Ramos (cell line): ENCODE data around the gene MRPL49.

Experiments used
- in situ Hi-C: fragments of 300-500 bp; cut with MboI; formaldehyde crosslinking; loops from one replicate; pipeline ENCODE4 v1.14.3; 2022; ENCODE audit warnings: low sequenced_read_pairs; ENCODE audit not compliant: unreplicated experiment

Gene MRPL49

GRCh38 chr11:65121865-65122696 lies at the start of gene MRPL49, which contains the start of gene FAU:
MRPL49 (plus strand) TSS chr11:65122321; CDS start chr11:65122347, 26 bp downstream.
FAU (minus strand) TSS chr11:65122134; CDS start chr11:65121813, 321 bp downstream.
- in situ Hi-C loops = no loop called here

- in situ Hi-C loops = no loop called here
These were observed 49.5 kb upstream of the MRPL49 start for GRCh38 chr11:65072631-65072966.

DNA sequence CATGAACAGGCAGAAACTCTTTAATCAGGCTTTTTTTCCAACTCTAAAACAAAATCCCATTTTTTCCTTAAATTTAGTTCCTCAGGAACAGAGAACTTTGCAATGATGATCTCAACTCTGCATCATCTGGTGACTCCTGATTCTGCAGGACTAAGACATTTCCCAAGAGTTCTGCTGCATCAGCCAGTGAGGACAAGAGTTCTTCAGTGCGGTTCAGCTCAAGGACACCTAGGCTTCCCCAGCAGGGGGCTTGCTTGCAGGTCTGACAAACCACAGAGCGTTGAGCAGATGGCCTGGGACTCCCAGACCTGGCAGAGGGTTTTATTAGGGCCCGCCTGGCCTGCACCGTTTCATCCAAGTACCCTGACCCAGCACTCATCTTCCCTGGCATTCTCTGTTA lies 44.7 kb upstream of the MRPL49 start:
- in situ Hi-C loops = no loop called here

GRCh38 chr11:65078151-65078550 lies 44.0 kb upstream of the MRPL49 start:
- in situ Hi-C loops = no loop called here

DNA sequence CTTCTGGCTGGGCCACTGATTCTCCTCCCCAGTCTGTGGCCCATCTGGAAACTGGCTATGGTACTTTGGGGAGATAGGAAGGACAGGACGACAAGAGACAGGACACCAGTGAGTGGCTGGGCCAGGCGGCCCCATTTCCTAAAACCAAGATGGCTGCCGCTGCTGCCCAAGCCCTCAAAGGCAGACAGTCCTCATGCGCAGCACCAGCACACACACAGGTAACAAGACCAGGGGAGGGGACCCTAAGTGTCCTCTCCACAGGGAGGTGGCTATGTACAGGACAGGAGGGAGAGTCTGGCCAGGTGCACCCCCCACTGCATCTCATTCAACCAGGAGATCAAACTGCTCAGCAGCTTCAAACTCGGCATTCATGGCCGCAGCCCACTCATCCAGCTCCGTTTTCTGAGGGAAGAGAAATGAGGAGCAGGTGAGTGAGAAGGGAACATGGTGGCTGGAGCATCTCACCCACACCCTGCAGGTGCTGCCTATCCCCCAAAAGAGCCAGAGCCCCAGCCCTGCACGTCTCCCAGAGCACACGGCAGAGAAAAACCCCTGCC lies 43.3 kb upstream of the MRPL49 start:
- in situ Hi-C loops = no loop called here

GRCh38 chr11:65083134-65083833 lies 38.8 kb upstream of the MRPL49 start:
- in situ Hi-C loops = no loop called here

DNA sequence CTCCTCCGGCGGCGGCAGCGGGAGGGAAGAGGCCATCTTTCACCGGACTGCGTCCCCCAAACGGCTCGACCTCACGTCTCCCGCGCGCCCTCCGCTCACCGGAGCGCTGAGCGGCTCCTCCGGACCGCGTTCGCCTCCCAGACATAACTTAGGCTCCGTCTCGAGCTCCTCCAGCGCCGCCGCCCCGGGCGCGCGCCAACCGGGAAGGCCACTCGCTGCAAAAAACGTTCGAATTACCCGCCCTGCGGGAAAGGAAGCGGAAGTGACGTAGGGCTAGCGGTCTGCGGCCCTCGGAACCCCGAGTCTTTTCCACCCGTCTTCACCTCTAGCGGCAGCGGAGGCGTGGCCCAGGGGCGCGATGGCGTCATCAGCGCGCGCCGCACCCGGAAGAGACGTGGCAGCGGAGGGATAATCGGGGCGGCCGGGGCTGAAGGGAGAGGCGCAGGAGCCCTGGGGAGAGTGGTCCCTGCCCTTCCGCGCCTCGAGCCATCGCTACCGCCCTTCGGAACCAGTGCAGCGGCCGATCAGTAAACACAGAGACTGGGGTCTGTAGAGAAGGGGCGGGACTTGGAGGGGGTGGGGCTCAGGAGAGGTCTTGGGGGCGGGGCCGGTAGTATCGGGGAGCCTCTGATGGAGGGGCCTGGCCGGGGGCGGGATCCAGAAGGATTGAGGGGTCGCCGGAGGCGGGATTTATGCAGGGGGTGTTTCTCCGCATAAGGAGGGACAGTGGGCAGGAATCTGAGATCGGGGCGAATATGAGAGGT lies 38.1 kb upstream of the MRPL49 start, which contains the start of the genes CDCA5 and ZFPL1:
Gene CDCA5, minus strand, starts transcription at position 207 of the 764 bp plus-strand sequence. Its CDS starts 62 bp downstream, at position 145.
Gene ZFPL1, plus strand, starts transcription at position 389 of the 764 bp plus-strand sequence. CDS start 477 bp downstream, outside the sequence.
- in situ Hi-C loops = no loop called here

DNA sequence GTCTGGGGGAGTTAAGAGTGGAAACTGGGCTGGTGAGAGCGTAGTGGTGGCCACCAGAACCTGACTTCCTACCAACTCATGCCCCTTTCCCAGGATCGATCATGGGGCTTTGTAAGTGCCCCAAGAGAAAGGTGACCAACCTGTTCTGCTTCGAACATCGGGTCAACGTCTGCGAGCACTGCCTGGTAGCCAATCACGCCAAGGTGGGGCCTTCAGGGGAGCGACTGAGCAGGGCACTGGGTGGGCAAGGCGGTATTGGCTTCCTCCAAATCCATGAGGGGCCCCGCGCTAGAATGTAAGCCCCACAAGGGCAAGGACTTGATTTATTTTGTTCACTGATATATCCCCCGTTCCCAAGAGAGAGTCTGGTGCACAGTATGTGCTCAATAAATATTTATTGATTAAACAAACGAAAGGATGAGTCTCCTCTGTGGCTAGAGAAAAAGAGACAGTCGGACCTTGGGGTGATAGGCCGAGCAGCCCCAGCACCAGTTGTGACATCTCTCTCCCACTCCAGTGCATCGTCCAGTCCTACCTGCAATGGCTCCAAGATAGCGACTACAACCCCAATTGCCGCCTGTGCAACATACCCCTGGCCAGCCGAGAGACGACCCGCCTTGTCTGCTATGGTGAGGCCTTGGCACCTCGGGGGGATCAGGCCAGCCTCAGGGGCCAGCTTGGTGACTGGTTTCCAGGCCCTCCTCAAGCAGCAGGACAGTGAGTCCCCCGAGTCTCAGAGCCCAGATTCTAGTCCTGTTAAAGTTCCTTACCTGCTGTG lies 37.3 kb upstream of the MRPL49 start:
- in situ Hi-C loops = no loop called here

- in situ Hi-C loops = no loop called here
These were observed 36.7 kb upstream of the MRPL49 start for GRCh38 chr11:65085446-65085845.

DNA sequence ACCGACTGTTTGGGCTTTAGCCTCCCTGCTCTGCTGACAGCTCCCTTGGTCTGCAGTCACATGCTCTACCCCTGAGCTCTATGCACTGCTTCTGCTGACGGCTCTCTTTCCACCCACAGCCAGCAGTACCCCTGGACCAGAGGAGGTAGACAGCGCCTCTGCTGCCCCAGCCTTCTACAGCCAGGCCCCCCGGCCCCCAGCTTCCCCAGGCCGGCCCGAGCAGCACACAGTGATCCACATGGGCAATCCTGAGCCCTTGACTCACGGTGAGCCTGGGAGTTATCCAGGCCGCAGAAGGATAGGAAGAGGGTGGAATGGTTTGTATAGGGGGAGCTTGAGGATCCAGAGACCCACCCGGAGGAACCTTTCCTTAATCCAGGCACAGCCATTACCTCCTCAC lies 35.3 kb upstream of the MRPL49 start:
- in situ Hi-C loops = no loop called here

DNA sequence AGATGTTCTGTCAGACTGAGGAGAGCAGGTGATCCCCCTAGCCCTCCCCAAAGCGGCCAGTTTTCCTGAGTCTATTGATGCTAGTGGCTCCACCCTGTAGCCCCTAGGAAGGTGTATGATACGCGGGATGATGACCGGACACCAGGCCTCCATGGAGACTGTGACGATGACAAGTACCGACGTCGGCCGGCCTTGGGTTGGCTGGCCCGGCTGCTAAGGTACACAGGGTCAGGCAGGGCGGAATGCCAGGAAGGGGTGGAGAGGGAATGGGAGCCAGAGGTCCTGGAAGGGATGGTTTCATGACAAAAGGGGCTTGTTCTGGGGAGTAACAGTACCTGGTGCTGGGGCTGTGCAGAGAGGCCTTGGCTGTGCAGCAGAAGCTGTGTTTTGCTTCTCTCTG lies 34.9 kb upstream of the MRPL49 start:
- in situ Hi-C loops = no loop called here

DNA sequence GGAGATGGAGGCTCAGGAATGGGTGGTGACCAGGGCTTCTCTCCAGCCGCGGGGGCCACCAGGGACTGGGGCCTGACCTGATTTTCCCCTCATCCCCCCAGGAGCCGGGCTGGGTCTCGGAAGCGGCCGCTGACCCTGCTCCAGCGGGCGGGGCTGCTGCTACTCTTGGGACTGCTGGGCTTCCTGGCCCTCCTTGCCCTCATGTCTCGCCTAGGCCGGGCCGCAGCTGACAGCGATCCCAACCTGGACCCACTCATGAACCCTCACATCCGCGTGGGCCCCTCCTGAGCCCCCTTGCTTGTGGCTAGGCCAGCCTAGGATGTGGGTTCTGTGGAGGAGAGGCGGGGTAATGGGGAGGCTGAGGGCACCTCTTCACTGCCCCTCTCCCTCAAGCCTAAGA lies 34.3 kb upstream of the MRPL49 start:
- in situ Hi-C loops = no loop called here

- in situ Hi-C loops = no loop called here
These were observed 32.5 kb upstream of the MRPL49 start for GRCh38 chr11:65089621-65090020.

DNA sequence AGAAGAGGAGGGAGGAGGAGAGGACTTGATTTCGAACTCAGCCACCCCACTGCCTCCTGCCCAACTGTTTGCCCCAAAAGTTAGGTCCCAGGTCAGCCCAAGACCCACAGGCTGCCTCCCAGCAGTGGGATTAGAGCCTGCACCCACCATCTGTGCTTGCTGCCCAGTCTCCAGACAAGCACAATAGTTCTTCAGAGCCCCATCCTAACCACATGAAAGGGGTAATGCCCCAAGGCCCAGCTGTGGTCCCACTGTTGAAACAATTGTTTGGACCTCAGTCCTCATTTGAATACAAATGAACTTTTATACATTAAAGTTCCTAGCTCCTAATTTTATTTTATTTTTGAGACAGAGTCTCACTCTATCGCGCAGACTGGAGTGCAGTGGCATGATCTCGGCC lies 31.5 kb upstream of the MRPL49 start:
- in situ Hi-C loops = no loop called here

DNA sequence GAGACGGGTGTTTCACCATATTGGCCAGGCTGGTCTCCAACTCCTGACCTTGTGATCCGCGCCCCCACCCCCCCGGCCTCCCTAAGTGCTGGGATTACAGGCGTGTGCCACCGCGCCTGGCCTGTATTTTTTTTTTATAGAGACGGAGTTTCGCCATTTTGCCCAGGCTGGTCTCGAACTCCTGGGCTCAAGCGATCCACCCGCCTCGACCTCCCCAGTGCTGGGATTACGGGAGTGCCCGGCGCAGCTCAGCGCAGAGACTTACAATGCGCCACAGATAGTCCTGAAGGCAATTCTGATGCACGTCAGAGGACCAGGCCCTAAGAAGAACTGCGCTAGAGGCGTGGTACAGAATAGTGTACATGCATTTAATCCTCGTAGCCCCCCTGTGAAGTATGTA lies 26.7 kb upstream of the MRPL49 start:
- in situ Hi-C loops = no loop called here

DNA sequence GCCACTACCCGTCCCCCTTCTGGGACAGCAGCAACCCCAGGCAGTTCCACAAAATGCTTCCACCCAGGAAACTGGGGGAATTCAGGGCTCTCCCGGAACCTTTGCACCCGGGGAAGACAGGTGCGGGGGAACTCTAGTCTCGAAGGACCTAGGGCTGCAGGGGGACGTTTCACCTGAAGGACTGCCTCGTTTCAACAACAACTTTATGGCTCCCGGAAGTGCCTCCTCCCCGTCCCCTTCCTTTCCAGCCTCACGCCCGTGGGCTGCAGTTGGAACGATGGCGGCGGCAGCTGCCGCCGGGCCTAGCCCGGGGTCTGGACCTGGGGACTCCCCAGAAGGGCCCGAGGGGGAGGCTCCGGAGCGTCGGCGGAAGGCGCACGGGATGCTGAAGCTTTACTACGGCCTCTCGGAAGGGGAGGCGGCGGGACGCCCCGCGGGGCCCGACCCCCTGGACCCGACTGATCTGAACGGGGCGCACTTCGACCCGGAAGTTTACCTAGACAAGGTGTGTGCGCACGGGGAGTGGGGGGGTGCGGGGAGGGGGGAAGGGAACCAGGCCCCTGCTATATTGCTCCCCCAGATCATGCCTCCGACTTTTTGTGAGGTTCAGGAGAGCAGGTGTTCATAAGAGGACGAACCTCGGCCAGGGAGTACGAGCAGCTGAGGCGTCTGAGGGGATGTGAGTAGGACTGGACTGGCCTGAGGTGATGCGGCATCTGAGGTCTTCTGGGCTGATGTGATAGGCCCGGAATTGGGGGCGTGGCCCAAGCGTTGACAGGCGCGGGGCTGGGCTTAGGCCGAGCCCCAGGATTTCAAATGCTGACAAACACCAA lies 25.9 kb upstream of the MRPL49 start, which contains the start of gene VPS51:
Gene VPS51, plus strand, starts transcription at position 241 of the 833 bp plus-strand sequence. Its CDS starts 37 bp downstream, at position 278.
- in situ Hi-C loops = no loop called here

GRCh38 chr11:65096926-65097325 lies 25.2 kb upstream of the MRPL49 start:
- in situ Hi-C loops = no loop called here

DNA sequence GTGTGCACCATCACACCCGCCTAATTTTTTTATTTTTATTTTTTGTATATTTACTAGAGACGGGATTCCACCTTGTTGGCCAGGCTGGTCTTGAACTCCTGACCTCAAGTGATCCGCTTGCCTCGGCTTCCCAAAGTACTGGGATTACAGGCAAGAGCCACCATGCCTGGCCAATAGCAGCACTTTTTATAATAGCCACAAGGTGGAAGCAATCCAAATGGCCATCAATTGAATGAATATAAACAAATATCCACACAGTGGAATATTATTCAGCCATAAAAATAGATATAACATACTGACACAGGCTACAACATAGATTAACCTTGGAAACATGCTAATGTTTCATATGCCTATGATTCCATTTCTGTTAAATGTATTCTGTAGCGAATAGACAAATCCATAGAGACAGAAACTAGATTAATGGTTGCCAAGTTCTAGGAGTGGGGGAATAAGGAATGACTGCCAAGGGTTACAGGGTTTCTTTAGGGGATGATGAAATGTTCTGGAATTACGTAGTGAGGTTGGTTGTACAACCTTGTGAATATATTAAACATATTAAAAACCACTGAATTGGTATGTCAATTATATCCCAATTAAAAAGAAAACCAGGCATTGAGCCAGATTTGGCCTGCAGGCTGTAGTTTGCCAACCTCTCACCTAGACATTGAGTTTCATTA lies 21.3 kb upstream of the MRPL49 start:
- in situ Hi-C loops = no loop called here
